Endothelial cell (in vitro differentiated cells): Measurements from ENCODE around the gene PARD3B. TPM values are rescaled to one million over a fixed set of nuclear protein-coding genes. Genes with fewer than 3 reads are reported as not detected.
A peak's percentile ranks its signal among the peaks of the same experiment; 100 is the strongest.

Experiments used
- DNase-seq: peaks from one replicate; pipeline ENCODE4 v3.0.0; 2021; ENCODE audit warnings: low spot score
- H3K27ac Mint-ChIP-seq: one replicate; pipeline ENCODE4 v1.8.0; 2021; ENCODE audit warnings: mixed read lengths, inconsistent platforms; ENCODE audit not compliant: unreplicated experiment
- H3K27me3 Mint-ChIP-seq: one replicate; pipeline ENCODE4 v1.8.0; 2021; ENCODE audit warnings: mild to moderate bottlenecking, moderate library complexity, mixed read lengths, inconsistent platforms; ENCODE audit not compliant: unreplicated experiment
- H3K36me3 Mint-ChIP-seq: one replicate; pipeline ENCODE4 v1.8.0; 2021; ENCODE audit warnings: mild to moderate bottlenecking, low read depth, mixed read lengths, inconsistent platforms; ENCODE audit not compliant: unreplicated experiment
- H3K4me1 Mint-ChIP-seq: one replicate; pipeline ENCODE4 v1.8.0; 2021; ENCODE audit warnings: mild to moderate bottlenecking, mixed read lengths, inconsistent platforms; ENCODE audit not compliant: unreplicated experiment
- H3K4me3 Mint-ChIP-seq: one replicate; pipeline ENCODE4 v1.8.0; 2021; ENCODE audit warnings: mild to moderate bottlenecking, mixed read lengths, inconsistent platforms; ENCODE audit not compliant: unreplicated experiment
- H3K9me3 Mint-ChIP-seq: one replicate; pipeline ENCODE4 v1.8.0; 2021; ENCODE audit warnings: mixed read lengths, inconsistent platforms; ENCODE audit not compliant: unreplicated experiment
- total RNA-seq: library from RNA; stranded (reverse); fragmentation: NEBNext Ultra II Directional; extraction: Animal tissue kit (Norgen Biotek cat#: 25700); gene quantifications from one replicate; pipeline ENCODE4 v1.2.1, GENCODE V29; 2021; ENCODE audit not compliant: unreplicated experiment
- TF ChIP-seq, protein P1 (sequence below): fragments of 200-600 bp; sonication (generic); IDR thresholded peaks from one replicate; pipeline ENCODE4 v1.5.0; 2021; ENCODE audit warnings: antibody characterized with exemption; ENCODE audit not compliant: unreplicated experiment

The PARD3B gene
- total RNA-seq, 1 donor from 2014 or later: 17.4 TPM

DNA sequence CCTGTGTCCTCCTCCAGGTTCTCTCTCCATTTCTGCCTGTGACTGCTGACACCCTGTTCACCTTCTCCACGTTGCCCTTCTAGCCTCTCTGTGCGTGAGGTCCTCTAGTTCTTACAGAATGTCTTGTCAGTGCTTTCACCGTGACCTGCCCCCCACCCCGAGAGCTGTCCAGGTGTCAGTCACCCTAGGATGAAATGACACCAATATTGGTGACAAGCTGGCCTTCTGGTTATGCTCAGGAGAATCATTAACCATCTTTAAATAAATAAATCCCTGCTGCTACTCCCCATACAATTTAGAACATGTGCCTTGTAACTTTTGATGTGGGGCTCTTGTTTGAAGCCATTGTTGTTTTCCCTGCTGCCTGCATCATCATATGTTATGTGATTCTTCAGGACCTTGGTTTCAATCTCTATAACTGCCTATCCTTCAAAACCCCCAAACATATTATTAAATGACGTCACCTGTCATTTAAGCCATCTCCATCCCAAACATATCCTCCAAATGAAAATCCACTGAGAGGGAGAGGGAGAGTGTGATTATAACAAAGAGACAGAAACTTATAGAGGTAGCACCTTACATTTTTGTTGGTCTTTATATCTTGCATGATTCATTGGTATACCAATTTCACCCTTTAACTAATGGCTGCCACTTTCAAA lies 496.3 kb downstream of the PARD3B start:
- H3K36me3 Mint-ChIP-seq: no peaks in the 10 kb centered on the region
- H3K4me1 Mint-ChIP-seq: no peaks in the 10 kb centered on the region
- H3K27ac Mint-ChIP-seq: no peak overlapping the region
- H3K4me3 Mint-ChIP-seq: no peak overlapping the region
- DNase-seq: no peak
- no peaks in the 10 kb centered on the region for H3K27me3 Mint-ChIP-seq
- TF ChIP-seq, protein P1, sequence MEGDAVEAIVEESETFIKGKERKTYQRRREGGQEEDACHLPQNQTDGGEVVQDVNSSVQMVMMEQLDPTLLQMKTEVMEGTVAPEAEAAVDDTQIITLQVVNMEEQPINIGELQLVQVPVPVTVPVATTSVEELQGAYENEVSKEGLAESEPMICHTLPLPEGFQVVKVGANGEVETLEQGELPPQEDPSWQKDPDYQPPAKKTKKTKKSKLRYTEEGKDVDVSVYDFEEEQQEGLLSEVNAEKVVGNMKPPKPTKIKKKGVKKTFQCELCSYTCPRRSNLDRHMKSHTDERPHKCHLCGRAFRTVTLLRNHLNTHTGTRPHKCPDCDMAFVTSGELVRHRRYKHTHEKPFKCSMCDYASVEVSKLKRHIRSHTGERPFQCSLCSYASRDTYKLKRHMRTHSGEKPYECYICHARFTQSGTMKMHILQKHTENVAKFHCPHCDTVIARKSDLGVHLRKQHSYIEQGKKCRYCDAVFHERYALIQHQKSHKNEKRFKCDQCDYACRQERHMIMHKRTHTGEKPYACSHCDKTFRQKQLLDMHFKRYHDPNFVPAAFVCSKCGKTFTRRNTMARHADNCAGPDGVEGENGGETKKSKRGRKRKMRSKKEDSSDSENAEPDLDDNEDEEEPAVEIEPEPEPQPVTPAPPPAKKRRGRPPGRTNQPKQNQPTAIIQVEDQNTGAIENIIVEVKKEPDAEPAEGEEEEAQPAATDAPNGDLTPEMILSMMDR: no peak
- no peaks in the 10 kb centered on the region for H3K9me3 Mint-ChIP-seq

DNA sequence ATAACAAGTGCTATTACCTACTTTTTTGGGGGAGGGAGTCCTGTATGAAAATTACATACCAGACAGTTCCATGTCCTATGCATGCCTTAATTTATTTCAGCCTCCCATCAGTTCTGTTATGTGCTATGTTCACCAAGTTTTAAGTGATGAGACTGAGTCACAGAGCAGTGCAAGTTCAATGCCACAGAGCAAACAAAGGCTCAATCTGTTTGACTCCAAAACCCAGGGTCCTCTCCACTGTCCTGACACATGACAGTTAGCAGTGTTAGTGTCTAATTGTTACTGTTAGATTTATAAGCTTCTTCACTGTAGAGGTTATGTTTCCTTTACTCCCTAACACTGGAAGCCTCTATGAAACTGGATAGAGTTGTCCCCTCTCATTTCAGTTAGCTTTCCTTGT lies 498.0 kb downstream of the PARD3B start:
- H3K9me3 Mint-ChIP-seq: no peaks in the 10 kb centered on the region
- H3K4me1 Mint-ChIP-seq: no peaks in the 10 kb centered on the region
- H3K27me3 Mint-ChIP-seq: no peaks in the 10 kb centered on the region
- TF ChIP-seq, protein P1: no peak
- no peak overlapping the region for H3K4me3 Mint-ChIP-seq
- H3K36me3 Mint-ChIP-seq: no peaks in the 10 kb centered on the region
- H3K27ac Mint-ChIP-seq: no peak overlapping the region
- DNase-seq: no peak

DNA sequence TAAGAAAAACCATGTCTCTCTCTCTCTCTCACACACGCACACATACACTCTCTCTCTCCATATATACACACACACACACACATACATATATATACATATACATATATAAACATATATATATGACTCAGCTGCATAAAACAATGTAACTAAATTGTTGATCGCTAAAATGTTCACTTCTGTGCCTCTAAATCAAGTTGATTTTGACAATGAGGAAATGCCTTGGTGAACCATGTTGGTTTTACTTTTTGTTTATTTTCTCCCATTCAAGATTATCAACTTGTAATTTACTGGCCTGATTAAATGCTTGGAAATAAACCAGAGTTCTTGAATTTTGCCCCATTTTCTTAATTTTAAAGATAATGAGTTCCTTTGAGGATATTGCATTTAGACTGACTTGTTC lies 500.4 kb downstream of the PARD3B start:
- Mint-ChIP-seq H3K9me3 (no peaks in the 10 kb centered on the region), H3K27me3 (no peaks in the 10 kb centered on the region), H3K36me3 (peaks cover 7% of the 10 kb centered on the region)

DNA sequence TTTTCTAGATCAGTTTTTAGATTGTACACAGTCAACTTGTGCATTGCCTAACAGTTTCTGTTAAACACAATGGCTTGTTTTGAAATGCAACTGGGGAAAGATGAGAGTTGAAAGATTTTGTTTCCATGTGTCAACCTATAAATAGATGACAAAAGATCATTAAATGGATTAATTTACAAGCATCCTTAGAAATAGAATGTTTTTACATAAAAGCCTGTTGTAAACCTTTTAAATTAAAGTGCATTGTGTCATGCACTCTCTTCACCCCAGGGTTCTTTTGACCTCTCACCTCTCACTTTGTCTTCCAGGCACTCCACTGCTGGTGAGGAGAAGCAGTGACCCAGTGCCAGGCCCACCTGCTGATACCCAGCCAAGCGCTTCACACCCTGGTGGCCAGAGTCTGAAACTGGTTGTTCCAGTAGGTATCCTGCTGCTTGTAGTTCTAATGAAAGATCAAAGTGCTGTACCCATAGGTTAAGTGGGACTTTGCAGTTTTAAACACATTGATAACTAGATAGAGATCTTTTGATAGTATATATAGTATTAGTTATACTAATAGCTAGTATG lies 502.1 kb downstream of the PARD3B start:
- Mint-ChIP-seq H3K4me3 (no peak overlapping the region), H3K27ac (no peak overlapping the region), H3K27me3 (no peaks in the 10 kb centered on the region), H3K9me3 (no peaks in the 10 kb centered on the region), H3K4me1 (no peaks in the 10 kb centered on the region), H3K36me3 (peaks cover 7% of the 10 kb centered on the region)
- no peak for DNase-seq
- TF ChIP-seq, protein P1: no peak

More for the DNA sequence above, 500.4 kb downstream of the PARD3B start:
- DNase-seq: no peak
- Mint-ChIP-seq H3K4me1 (no peaks in the 10 kb centered on the region), H3K27ac (no peak overlapping the region), H3K4me3 (no peak overlapping the region)
- TF ChIP-seq, protein P1: no peak

DNA sequence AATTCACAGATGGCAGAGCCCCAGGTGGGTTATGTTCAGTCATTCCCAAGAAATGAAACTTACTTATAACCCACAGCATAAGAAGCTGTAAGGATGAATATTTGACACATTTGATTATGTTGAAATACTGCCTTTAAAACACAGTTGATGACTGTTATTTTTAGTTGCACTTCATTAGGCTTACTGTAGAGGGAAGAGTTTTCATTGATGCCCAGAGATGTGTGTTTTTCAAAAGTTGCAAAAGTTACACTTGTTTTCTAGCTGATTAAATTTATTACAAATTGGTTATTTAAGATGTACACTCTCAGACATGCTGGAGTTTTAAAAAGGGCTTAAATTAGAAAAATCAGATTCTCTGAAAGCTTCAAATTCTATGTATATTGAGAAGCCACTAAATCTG lies 506.1 kb downstream of the PARD3B start:
- Mint-ChIP-seq H3K36me3 (peaks cover 7% of the 10 kb centered on the region), H3K9me3 (no peaks in the 10 kb centered on the region), H3K27ac (no peak overlapping the region), H3K27me3 (no peaks in the 10 kb centered on the region), H3K4me3 (no peak overlapping the region), H3K4me1 (peaks cover 4% of the 10 kb centered on the region)
- TF ChIP-seq, protein P1: peak; percentile 34
- no peak for DNase-seq
